Iris pigment epithelial cell (primary cell): ENCODE measurements around the gene FAM76B.
A peak's percentile ranks its signal among the peaks of the same experiment; 100 is the strongest.

Source experiments
- DNase-seq: peaks from one replicate; pipeline ENCODE4 v3.0.0-alpha.2; 2011; ENCODE audit warnings: low read depth

Gene FAM76B

GRCh38 chr11:95792200-95792599 lies 2.6 kb upstream of the FAM76B start:
- no peak for DNase-seq

DNA sequence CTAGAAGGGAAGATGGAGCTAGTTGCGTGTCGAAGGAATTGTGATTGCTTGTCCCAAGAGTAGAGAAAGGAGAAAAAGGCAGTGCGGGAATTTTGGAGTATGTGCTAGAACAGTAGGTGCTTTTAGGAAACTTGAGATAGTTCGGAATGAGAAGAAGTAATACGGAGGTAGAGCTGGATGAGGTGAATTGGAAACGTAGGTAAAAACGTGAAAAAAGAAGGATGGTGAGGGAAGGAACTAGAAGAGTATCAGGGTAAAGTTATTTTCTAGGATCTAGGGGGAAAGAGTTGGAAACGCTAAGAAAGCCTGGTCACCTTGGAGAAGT lies 2.1 kb upstream of the FAM76B start:
- DNase-seq, result no peak

DNA sequence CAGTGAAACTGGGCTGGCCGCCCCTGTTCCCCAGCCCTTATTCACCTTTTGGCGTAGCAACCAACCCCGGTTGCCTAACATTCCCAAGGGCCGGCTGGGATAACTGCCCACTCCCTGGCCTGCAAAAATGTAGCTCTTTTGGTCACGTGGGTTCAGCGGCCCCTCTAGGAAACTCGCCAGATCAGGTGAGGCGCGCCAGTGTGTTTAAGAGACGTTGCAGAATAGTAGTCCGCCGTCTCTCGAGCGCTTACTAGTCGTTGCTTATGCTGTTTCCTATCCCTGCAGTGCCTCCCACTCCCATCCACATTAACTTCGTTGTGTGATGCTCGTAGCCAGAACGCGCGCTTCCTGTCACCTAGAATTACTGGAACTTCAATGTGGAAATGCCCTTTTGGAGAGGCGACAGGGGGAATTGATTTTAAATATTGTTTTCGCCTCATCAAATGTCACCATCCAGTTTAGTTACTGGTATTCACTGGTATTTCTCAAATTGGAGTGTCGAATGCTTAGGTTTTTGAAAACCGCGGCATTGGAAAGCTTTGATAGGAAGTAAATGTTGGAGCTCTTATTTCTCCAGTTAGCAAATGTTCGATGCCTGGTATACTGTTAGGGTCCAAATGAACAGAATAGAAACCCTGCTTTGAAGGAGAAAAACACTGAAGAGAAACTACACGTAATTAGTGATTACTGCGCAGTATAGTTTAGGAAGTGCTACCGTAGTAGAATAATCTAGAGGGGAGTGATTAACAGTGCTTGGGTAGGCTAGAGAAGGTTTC lies 1.5 kb upstream of the FAM76B start:
- DNase-seq, result peak; percentile 68

GRCh38 chr11:95790123-95790932 lies 746 bp upstream of the FAM76B start, which contains the start of gene CEP57:
Gene CEP57, plus strand, starts transcription at chr11:95790498. Its CDS starts 201 bp downstream, at chr11:95790699.
- DNase-seq, result peak; percentile 99

GRCh38 chr11:95788921-95789505 lies 569 bp downstream of the FAM76B start:
- peak; percentile 50 for DNase-seq

GRCh38 chr11:95780544-95780943 lies 9.0 kb downstream of the FAM76B start:
- no peak for DNase-seq

DNA sequence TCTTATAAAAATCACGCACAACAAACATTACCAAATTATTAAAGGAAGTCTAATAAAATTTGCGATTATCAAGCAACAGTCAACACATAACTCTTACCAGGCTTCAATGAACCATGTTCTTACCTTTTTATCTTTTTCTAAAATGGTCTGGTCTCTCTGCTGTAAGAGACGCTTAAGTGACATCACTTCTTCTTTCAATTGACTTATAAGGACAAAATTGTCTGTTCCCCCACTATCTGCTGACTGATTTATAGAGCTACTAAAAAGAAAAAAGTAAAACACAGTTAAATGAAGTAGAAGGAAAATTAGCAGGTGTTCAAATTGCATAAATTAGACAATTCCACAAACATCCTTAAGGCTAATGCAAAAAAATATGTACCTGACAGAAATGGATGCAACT lies 10.9 kb downstream of the FAM76B start:
- DNase-seq, result no peak

GRCh38 chr11:95776859-95777258 lies 12.7 kb downstream of the FAM76B start:
- DNase-seq, result no peak

DNA sequence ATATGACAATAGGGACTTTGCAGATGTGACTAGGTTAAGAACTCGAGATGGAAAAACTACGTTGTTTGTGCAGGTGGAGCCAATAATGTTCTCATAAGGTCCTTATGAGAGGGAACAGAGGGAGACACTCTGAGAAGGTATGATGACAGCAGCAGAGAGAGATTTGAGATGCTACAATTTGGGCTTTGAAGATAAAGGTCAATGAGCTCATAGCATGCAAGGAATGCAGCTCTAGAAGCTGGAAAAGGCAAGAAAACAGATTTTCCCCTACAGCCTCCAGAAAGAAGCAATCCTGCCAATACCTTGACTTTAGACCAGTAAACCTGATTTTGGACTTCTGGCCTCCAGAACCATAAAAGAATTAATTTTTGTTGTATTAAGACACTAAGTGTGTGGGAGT lies 21.1 kb downstream of the FAM76B start:
- DNase-seq, result peak; percentile 14

DNA sequence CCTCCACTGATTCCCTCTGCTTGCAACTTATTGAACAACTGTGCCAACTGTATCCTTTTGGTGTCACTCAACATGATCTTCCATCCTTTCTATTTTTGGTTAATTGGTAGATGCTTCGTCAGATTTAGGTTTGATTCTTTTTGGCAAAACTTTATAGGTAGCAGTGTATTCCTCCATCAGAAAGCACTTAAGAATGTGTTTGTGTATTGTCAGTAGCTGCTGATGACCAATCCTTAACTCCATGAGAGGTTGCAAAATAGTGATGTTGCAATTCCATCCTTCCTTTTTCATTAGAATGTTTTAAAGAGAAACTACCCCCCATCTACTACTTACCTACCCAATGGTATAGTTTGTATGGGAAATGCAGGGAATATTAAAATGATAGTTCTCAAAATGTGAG lies 22.1 kb downstream of the FAM76B start:
- peak; percentile 89 for DNase-seq

GRCh38 chr11:95766701-95767100 lies 22.9 kb downstream of the FAM76B start:
- DNase-seq, result no peak

GRCh38 chr11:95764267-95764898 lies 25.2 kb downstream of the FAM76B start:
- DNase-seq, result peak; percentile 60

DNA sequence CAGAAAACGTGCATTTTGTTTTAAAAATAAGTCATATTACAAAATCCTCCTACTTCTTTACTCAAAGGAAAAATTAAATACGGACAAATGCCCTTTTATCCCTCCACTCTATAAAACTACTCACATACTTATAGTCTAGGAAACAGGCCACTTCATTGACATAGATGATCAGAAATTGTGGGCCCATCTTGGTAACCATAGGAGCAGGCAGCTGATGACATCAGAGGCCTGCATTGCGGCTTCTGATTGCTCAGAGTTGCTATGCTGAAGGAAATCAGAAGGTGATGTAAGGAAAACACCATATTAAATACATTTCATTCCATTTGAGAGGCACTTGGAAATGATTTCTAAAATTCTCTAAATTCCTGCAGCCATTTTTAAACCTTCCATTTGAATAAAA lies 27.0 kb downstream of the FAM76B start:
- DNase-seq, result no peak

DNA sequence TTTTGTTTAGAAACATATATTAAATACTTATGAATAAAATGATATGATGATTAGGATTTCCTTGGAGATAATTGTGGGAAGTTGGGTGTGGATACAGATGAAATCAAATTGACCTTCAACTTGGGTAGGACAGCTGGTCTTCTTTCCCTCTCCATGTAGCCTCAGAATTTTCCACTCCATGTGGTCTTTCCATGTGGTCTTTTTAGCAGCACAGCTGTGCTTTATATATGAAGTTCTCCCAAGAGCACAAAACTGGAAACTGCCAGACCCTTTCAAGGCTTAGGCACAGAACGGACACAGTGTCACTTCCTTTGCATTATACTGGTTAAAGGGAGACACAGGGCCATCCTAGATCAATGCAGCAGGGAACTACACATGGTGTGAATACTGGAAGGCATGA lies 28.6 kb downstream of the FAM76B start:
- DNase-seq, result peak; percentile 1

GRCh38 chr11:95751515-95751914 lies 38.1 kb downstream of the FAM76B start:
- no peak for DNase-seq

- no peak for DNase-seq
Measured at GRCh38 chr11:95750101-95750500, 39.5 kb downstream of the FAM76B start.

DNA sequence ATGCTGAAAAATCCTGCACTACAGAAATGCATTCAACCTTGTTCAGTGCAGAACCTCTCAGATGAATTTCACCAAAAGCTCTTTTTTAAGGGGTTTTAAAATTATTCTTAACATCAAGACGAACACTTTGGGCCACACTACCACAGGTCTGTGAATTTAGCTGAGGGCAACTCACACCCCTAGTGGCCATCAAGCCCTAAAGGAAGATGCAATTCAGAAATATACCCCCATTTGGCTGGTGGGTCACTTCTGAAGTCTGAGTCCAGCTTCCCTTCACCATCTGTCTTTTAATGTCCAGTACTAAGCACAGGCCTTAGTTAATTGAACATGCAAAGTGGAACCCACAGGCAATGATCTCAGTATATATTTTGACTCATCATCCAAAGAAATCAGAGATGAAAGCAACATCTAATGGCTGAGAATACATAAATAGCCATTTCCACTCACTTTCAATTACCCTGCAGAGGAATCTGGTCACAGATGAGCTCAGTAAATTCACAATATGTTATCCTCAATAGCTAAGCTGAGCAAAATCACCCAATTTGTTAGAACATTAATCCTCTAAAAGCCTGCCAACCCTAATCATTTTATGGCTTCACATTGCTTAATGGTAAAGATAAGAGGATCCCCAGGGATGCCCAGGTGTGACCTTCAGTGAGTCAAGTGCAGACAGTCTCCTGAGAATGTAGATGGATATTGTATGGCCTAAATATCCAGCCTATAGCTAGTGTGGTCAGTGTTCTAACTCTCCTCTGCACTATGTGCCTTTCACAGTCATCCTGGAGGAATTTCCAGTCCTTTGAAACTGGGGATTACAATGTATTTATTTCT lies 50.3 kb downstream of the FAM76B start:
- DNase-seq, result no peak

- DNase-seq, result no peak
Measured at GRCh38 chr11:95736809-95737208, 52.8 kb downstream of the FAM76B start.

DNA sequence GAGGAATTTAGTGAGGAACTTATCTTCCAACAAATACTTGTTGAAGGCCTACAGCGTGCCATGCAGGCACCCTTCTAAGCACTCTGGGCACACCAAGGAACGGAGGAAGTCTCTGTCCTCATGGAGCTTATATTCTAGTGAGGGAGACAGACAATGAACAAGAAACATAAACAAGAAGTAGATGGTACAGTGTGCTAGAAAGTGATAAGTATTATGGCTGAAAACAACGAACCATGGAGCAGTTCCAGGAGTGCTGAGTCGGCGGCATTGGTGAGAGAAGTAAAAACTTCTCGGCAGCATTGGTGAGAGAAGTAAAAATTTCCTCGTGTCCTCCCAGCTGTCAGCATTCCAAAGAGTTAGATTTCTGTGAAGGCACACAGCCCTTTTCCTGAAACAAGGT lies 53.2 kb downstream of the FAM76B start:
- no peak for DNase-seq

DNA sequence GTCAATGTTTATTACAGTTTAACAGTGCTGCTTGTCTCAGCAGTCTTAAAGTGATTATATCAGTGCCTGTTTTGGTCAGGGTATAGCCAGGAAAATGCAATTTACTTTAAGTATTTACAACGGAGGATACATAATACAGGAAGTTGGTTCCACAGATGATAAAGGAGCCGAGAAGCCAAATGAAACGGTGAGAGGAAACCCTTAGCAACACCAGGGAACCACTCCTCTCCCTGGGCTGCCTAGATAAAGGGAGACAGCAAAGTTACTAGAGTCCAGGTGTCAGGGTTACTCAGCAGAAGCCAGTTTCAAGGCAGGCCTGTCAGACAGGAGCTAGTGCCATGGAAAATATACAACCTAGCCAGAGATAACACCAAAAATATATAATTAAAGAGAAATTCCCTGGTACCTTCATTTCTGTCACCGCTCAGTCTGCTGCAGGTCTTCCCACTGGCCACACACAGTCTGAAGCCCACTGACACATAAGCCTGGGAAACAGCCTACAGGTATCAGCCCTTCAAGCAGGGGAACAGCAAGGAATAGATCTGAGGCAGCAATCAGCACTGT lies 55.5 kb downstream of the FAM76B start:
- DNase-seq, result no peak

GRCh38 chr11:95732930-95733602 lies 56.5 kb downstream of the FAM76B start:
- DNase-seq, result no peak
